Stimulated activated naive CD8-positive, alpha-beta T cell treated with anti-CD3 and anti-CD28 coated beads, Interleukin-15, Interleukin-2, amounts not matched to agents 100 U/mL and 50 U/mL, for 24 hours (primary cell): ENCODE data around the gene LSM3.

Experiments
- ATAC-seq: fragments of 150-1000 bp; cut with Tn5 transposase; one replicate; pipeline ENCODE4 v1.10.0; 2021
- DNase-seq: peaks from one replicate; pipeline ENCODE4 v3.0.0; 2021

LSM3 gene

GRCh38 chr3:14157951-14158350 lies 20.7 kb upstream of the LSM3 start:
- no peak for DNase-seq
- ATAC-seq: peak; percentile 32

GRCh38 chr3:14158370-14158769 lies 20.2 kb upstream of the LSM3 start:
- ATAC-seq: no peak

DNA sequence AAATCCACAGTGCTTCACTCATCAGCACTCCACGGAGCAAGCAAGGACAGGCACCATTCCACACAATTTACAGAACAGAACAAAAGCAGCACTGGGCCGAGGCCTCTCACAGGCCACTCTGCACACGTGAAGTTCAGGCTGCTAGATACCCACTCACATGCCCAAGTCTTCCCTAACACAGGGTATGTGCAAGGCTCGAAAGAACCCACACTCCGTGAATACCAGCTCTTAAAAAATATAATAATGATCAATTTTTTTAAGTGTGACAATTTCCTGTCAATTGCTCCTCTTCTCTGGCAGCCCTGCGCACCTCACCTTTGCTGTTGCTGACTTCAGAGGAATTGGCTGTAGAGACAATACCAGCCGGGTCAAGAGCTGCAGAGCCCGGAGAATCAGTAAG lies 19.2 kb upstream of the LSM3 start:
- ATAC-seq: no peak

More at GRCh38 chr3:14158370-14158769, 20.2 kb upstream of the LSM3 start:
- DNase-seq: no peak

GRCh38 chr3:14161282-14161681 lies 17.3 kb upstream of the LSM3 start:
- ATAC-seq: no peak

More for the DNA sequence above, 19.2 kb upstream of the LSM3 start:
- DNase-seq: no peak

GRCh38 chr3:14162178-14162577 lies 16.4 kb upstream of the LSM3 start:
- ATAC-seq (no peak), DNase-seq (no peak)

More at GRCh38 chr3:14161282-14161681, 17.3 kb upstream of the LSM3 start:
- no peak for DNase-seq

- ATAC-seq (no peak), DNase-seq (no peak)
Observed at GRCh38 chr3:14166877-14167603, 11.6 kb upstream of the LSM3 start.

DNA sequence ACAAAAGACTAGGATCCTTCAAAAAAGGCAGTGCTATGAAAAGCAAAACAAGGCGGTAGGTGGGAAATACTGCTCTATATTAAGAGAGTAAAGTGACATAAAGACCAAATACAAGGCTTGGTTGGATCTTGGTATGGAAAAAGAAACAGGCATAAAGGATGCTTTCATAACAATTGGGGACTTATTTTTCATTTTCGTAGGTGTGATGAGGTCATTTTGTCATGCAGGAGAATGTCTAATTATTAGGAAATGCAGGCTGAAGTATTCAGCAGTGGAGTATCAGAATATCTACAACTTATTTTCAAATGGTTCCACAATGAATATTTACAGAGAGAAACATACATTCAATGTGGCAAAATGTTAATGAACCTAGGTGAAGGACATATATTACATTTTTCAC lies 9.2 kb upstream of the LSM3 start:
- no peak for DNase-seq
- no peak for ATAC-seq

DNA sequence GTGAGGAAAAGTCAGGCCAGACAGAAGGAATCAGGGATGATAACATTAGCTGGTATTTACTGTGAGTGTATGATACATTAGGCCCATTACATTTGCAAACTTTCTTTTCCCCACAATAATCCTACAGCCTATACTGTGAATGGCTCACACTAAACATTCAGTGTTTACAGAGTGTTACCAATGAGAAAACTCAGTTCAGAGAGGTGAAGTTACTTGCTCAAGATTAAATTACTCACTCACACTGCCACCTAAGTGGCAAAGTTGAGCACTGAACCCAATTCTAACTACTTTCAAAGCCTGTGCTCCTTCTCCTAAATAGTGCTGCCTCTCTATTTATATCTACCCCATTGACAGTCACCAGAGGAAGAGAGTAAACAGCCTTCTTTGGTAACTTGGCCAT lies 8.7 kb upstream of the LSM3 start:
- no peak for ATAC-seq
- DNase-seq: no peak

- DNase-seq (no peak), ATAC-seq (no peak)
Observed at GRCh38 chr3:14170531-14171159, 8.0 kb upstream of the LSM3 start.

DNA sequence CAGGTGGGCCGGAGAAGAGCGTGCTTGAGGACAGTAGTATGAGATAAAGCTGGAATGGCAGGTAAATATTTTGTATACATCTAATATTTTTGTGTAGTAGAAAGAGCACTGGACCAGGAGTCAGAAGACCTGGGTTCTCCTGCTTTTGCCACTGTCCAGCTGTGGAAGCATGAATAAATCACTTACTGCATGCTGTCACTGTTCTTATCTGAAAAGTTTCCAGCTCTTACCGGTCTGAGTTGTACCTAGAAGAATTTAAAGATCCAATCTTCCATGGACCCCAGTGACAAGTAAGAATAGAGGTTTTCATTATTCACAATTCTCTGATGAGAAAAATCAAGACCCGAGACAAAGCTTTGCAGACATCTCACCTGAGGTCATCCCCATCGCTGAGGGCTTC lies 6.1 kb upstream of the LSM3 start:
- no peak for DNase-seq
- no peak for ATAC-seq

GRCh38 chr3:14174483-14174882 lies 4.1 kb upstream of the LSM3 start:
- DNase-seq: no peak
- no peak for ATAC-seq

GRCh38 chr3:14175383-14176037 lies 3.1 kb upstream of the LSM3 start:
- peak; percentile 32 for DNase-seq
- peak; percentile 55 for ATAC-seq

DNA sequence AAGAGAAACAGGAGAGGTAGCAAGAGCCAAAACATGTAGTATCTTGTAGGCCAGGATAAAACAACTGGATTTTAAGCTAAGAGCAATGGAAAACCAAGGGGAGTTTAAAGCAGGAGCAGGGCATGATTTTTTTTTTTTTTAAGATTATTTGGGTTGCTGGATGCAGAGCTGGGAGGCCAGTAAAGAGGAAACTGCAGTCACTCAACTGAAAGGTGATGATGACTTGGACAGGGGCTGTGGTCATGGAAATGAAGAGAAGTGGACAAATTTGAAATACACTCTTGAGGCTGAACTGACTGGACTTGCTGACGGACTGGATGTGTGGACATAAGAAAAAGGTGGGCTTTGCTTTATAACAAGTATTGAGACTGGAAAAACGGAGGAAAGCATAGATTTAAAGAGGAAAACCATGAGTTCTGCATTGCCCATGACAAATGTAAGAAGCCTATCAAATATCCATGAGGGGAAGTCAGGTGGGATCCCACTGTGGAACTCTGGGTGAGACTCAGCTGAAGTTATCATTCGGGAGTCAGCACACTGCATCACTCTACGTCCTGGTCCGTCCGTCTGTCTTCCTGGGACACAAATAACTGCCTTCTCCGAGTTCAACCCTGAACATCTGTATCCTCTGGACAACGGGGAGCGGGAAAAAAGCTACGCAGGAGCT lies 904 bp upstream of the LSM3 start:
- no peak for DNase-seq
- peak; percentile 2 for ATAC-seq

GRCh38 chr3:14179114-14179465 lies 473 bp downstream of the LSM3 start:
- DNase-seq: no peak
- no peak for ATAC-seq

DNA sequence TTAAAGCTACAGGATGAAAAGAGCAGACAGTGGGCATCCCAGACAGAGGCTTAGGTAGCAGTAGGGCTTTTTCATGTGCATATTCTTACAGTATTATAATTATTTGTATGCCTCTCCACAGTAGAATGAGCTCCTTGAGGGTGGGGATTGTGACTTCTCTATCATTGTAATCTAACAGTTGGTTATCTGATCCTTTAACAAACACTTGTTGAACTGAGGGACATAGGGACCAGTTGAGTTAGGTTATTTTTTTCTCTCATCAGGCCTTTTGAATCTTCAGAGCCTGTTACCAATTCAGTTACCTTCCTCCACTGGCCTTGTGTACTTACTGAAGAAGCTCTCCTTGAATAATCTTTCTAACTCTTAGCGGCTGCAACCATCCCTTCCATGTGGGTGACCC lies 1.2 kb downstream of the LSM3 start:
- no peak for DNase-seq
- no peak for ATAC-seq

- no peak for ATAC-seq
- no peak for DNase-seq
Observed at GRCh38 chr3:14181253-14181652, 2.6 kb downstream of the LSM3 start.

DNA sequence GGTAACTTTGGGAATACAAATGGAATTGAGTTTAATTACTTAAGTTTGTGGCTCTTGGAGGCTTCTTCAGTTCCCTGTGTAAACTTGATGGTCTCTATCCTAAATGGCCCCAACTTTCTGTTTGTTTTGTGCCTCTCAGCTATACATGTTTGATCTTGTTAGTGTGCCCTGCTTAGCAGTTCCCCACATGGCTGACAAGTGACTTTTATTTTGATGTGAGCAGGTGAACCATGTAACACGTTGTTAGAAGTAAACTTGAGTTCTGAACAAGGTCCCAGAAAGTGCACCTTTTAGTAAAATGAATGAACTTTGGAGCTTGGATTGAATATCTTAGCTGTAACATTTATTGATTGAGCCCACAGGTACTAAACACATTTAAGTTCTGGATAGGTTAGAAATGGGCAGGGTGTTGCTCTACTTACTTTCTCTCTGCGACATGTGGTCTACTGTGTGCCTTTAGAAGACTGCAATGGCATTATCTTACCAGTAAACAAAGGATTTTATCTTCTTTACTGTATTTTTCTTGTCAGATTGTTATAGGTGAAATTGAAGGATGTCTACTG lies 4.5 kb downstream of the LSM3 start:
- DNase-seq (no peak), ATAC-seq (no peak)

GRCh38 chr3:14186854-14187458 lies 8.3 kb downstream of the LSM3 start:
- DNase-seq (no peak), ATAC-seq (no peak)

DNA sequence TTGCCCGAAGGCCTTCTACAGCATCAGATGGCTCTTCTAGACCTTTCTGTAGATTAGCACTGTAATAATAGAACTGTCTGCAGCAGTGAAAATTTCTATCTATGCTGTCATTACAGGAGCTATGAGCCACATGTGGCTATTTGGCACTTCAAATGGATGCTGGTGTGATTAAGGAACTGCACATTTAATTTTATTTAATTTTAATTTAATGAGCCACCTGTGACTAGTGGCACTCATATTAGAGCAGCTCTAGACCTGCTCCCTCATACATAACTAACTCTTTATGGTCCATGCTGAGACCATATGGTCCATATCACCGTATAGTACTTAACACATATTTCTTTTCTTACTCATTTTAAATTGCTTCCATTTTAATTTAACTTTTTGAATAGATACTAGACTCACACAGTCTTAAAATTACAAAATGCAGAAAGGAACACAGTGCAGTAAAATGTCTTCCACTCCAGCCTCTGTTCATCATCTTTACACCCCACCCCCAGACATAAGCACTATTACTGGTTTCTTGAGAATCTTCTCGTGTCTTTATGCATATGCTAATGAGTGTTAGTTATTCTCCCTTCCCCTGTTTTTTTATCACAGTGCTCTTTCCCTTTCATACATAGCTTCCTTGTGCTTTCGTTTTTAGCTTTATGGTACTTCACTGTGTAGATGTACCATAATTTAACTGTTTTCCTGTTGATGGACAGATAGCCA lies 9.6 kb downstream of the LSM3 start:
- DNase-seq (no peak), ATAC-seq (no peak)

- no peak for ATAC-seq
- DNase-seq: no peak
Observed at GRCh38 chr3:14194865-14195264, 16.2 kb downstream of the LSM3 start.

GRCh38 chr3:14199641-14200040 lies 21.0 kb downstream of the LSM3 start:
- DNase-seq: no peak
- no peak for ATAC-seq

DNA sequence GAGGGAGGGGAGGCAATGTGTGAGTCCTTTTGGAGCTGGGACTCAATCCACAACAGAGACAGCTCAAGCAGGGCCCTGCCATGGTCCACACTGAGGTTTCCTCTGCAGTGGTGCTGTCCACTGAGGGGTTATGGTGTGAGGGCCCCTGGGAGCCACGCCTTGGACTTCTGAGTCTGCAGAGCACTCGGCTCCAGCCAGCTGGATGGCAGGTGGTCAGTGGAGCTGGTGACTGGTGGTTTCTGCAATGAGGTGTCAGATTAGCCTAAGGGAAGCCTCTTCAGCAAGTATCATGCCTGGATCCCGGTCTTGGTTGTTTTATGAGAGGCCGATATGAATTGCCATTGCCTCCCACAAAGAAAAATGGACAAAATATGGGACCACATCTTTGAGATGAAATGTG lies 21.7 kb downstream of the LSM3 start:
- no peak for DNase-seq
- ATAC-seq: no peak
